Mucosa of descending colon (tissue), 3 donors: ENCODE results near the gene LAPTM5. TPM values are rescaled to one million over a fixed set of nuclear protein-coding genes. Genes with fewer than 3 reads are reported as not detected.
A peak's percentile ranks its signal among the peaks of the same experiment; 100 is the strongest.

Experiments
- ATAC-seq: fragments of 200-7000 bp; cut with Tn5 transposase; one replicate; pipeline ENCODE4 v1.9.1; 2020; ENCODE audit warnings: mild to moderate bottlenecking, moderate library complexity
- DNase-seq, 3 donors: peaks; one replicate each; pipeline ENCODE4 v3.0.0-alpha.2; 2020
- H3K36me3 ChIP-seq: fragments of 200-600 bp; one replicate; pipeline ENCODE4 v1.8.0; 2021; ENCODE audit warnings: low read depth, mild to moderate bottlenecking
- H3K4me1 ChIP-seq: fragments of 200-600 bp; one replicate; pipeline ENCODE4 v1.8.0; 2021; ENCODE audit warnings: low read depth, mild to moderate bottlenecking
- H3K4me3 ChIP-seq: fragments of 200-600 bp; one replicate; pipeline ENCODE4 v1.8.0; 2021; ENCODE audit warnings: mild to moderate bottlenecking
- H3K9me3 ChIP-seq: fragments of 200-600 bp; one replicate; pipeline ENCODE4 v1.8.0; 2021; ENCODE audit warnings: mild to moderate bottlenecking
- intact Hi-C, 2 donors: fragments of 100-400 bp; cut with DNase I in 1 of 2; cut with micrococcal nuclease in 1 of 2; formaldehyde crosslinking; loops; one replicate each; pipeline versions ENCODE4 v1.11.0 to v1.11.1; 2022; cut with DNase I, micrococcal nuclease
- total RNA-seq, 3 donors: library from RNA; stranded (reverse); fragmentation: NEBNext Ultra II Directional in 2 of 3; extraction: Animal tissue kit (Norgen Biotek cat#: 25700) in 2 of 3; gene quantifications; one replicate each; pipeline versions ENCODE4 v1.2.1 to v1.2.4, GENCODE V29; 2021 to 2023
- TF ChIP-seq, protein P1 (sequence below): fragments of 200-600 bp; IDR thresholded peaks from one replicate; pipeline ENCODE4 v1.8.0; 2022; ENCODE audit warnings: antibody characterized with exemption, mild to moderate bottlenecking
- donor health status: DM: no; HTN: no; CAD: no; lungs with moderate emphysema.
- donor health status: DM: no; HTN: no; CAD: no.
- donor health status: DM: no; HTN: yes; CAD: no.

Gene LAPTM5
- total RNA-seq, 3 donors from 2014 or later = 24.1 to 71.1 (median 48.1) TPM

DNA sequence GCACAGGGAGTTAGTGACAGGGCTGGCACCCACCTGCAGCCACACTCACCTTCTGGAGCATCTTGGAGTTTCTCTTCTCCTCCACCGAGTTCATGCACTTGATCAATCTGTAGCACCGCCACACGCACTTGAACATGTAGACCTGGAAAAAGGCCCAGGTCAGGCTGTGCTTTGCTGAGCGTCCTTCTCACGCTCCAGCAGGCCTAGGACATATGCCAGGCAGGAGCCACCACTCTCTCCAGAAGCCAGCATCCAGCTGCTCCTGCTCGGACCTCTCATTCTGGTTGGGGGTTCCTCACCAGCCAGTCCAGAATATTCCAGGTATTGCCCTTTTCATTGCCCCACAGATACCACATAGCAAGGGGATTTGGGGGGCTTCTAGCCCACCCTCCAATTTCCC, 22.4 kb downstream of the LAPTM5 start:
- no peaks in the 10 kb centered on the region for H3K4me1 ChIP-seq
- no peak overlapping the region for H3K4me3 ChIP-seq
- TF ChIP-seq, protein P1, sequence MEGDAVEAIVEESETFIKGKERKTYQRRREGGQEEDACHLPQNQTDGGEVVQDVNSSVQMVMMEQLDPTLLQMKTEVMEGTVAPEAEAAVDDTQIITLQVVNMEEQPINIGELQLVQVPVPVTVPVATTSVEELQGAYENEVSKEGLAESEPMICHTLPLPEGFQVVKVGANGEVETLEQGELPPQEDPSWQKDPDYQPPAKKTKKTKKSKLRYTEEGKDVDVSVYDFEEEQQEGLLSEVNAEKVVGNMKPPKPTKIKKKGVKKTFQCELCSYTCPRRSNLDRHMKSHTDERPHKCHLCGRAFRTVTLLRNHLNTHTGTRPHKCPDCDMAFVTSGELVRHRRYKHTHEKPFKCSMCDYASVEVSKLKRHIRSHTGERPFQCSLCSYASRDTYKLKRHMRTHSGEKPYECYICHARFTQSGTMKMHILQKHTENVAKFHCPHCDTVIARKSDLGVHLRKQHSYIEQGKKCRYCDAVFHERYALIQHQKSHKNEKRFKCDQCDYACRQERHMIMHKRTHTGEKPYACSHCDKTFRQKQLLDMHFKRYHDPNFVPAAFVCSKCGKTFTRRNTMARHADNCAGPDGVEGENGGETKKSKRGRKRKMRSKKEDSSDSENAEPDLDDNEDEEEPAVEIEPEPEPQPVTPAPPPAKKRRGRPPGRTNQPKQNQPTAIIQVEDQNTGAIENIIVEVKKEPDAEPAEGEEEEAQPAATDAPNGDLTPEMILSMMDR = no peak
- no peak for ATAC-seq
- intact Hi-C loops = no loop called here
- H3K36me3 ChIP-seq = no peaks in the 10 kb centered on the region
- peak in 1 of 3 donors; percentile 36 for DNase-seq
- H3K9me3 ChIP-seq = no peaks in the 10 kb centered on the region

DNA sequence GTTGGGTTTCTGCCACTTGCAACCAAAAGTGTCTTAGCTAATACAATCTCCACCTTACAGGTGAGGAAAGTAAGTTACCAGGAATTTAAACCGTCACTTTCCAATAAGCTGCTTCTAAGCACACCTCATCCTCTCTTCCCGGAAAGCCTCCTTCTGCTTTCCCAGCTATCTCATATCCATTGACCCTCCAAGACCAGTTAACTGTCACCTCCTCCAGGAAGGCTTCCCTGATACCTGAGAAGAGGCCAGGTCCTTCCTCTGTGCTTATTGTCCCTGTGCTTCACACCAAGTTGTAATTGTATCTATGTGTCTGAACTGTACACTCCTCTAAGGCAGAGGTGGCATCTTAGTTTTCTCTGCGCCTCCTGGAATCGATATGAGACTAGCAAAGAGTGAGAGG, 23.0 kb downstream of the LAPTM5 start:
- TF ChIP-seq, protein P1 = no peak
- no peak for DNase-seq
- no peaks in the 10 kb centered on the region for H3K4me1 ChIP-seq
- H3K4me3 ChIP-seq = no peak overlapping the region
- intact Hi-C loops = no loop called here
- H3K9me3 ChIP-seq = no peaks in the 10 kb centered on the region
- no peak for ATAC-seq
- H3K36me3 ChIP-seq = no peaks in the 10 kb centered on the region

DNA sequence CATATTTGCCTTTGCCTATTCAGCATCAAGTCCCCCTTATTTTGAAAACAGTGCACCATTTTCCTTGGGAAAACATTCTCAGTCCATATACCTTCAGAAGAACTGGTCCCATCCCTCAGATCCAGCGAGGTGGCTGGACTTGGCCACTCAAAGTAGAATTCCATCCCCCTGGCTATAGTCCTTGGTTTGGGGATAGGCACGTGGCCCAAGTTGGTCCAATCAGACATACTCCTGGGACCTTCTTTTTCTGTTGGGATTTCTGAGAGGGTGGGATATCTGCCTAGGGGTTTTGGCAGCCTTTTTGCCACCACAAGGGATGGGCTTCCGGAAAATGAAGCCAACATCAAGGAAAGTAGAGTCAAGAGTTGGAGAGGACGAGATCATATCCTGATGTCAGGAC, 23.5 kb downstream of the LAPTM5 start:
- intact Hi-C loops = no loop called here
- Histone ChIP-seq H3K4me3 (no peak overlapping the region), H3K9me3 (no peaks in the 10 kb centered on the region), H3K36me3 (no peaks in the 10 kb centered on the region), H3K4me1 (no peaks in the 10 kb centered on the region)
- DNase-seq = no peak
- TF ChIP-seq, protein P1 = no peak
- ATAC-seq = no peak

DNA sequence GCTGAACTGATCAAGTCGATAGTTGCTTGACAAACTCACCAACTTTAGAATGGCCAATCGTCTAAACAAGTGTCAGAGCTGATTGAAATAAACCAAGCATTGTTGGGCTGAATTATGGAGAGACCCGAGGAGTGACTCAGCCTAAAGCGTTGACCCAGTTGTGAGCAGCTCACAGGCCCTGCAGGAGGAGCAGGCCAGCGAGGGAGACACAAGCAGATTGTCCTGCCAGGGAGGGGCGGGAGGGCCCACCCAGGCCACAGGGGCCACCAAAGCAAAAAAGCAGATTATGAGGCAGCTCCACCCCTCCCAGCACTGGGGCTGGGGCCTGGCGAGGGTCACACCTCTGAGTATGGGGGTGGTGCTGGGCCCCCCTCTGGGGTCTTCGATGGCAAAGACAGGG, 24.1 kb downstream of the LAPTM5 start:
- Histone ChIP-seq H3K4me1 (no peaks in the 10 kb centered on the region), H3K4me3 (no peak overlapping the region), H3K36me3 (no peaks in the 10 kb centered on the region), H3K9me3 (no peaks in the 10 kb centered on the region)
- DNase-seq = no peak
- TF ChIP-seq, protein P1 = no peak
- no peak for ATAC-seq
- intact Hi-C loops = no loop called here

DNA sequence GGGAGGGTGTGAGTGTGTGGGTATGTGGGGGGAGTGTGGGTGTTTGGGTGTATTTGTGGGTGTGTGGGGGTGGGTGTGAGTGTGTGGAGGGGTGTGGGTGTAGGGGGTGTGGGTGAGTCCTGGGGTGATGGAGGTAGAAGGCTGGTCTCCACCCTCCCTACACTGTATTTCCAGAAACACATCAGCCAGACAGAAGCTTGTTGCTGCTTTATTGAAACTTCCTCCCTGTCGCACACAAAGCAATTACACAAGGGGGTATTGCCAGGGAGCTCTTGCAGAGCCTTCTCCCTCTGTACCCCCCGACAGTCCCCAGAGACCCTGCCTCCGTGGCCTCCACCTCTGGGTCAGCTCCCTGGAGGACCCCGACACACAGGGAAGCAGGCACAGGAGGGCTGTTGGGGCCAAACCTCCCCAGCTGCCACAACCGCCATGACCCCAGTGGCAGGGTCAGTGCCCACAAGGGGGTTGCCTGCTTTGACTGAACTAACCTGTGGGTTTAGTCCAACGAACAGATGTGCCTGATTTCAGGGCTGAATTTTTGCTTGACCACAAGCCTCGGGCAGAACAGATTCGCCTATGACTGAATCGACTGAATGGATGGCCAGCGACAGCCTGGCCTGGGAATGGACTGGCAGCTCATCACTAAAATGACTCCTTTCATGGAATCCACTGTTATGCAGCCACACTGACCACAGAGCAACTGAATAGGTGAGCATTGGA, 25.1 kb downstream of the LAPTM5 start:
- intact Hi-C loops = no loop called here
- ATAC-seq (peak; percentile 23), DNase-seq (no peak)
- Histone ChIP-seq H3K9me3 (no peaks in the 10 kb centered on the region), H3K4me3 (no peak overlapping the region), H3K4me1 (no peaks in the 10 kb centered on the region), H3K36me3 (no peaks in the 10 kb centered on the region)
- TF ChIP-seq, protein P1 = no peak
